Measurements from ENCODE around the gene TXNRD2.
"Not testable (repeated sequence)": the region's sequence is repeated elsewhere in the genome, so short reads cannot be mapped to it uniquely, and the experiment has no call there.

GRCh38 chr22:19906864-19907263 is 34.8 kb downstream of the TXNRD2 start:
- not testable (repeated sequence) for TF ChIP-seq EP300 (IDR thresholded peaks at IDR 0.05; ENCODE audit: low read depth); POLR2AphosphoS5 (IDR thresholded peaks at IDR 0.05)
- TF ChIP-seq, protein P1, sequence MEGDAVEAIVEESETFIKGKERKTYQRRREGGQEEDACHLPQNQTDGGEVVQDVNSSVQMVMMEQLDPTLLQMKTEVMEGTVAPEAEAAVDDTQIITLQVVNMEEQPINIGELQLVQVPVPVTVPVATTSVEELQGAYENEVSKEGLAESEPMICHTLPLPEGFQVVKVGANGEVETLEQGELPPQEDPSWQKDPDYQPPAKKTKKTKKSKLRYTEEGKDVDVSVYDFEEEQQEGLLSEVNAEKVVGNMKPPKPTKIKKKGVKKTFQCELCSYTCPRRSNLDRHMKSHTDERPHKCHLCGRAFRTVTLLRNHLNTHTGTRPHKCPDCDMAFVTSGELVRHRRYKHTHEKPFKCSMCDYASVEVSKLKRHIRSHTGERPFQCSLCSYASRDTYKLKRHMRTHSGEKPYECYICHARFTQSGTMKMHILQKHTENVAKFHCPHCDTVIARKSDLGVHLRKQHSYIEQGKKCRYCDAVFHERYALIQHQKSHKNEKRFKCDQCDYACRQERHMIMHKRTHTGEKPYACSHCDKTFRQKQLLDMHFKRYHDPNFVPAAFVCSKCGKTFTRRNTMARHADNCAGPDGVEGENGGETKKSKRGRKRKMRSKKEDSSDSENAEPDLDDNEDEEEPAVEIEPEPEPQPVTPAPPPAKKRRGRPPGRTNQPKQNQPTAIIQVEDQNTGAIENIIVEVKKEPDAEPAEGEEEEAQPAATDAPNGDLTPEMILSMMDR (IDR thresholded peaks at IDR 0.05) = not testable (repeated sequence)
